NCI-H526 (cell line): ENCODE results near the gene GALNT9.
"Not testable (repeated sequence)": the region's sequence is repeated elsewhere in the genome, so short reads cannot be mapped to it uniquely, and the experiment has no call there.

ENCODE experiments used
- DNase-seq, 2 experiments: peaks; one replicate each; lab custom pipeline; 2025; lab: John Stamatoyannopoulos, UW

Gene GALNT9

DNA sequence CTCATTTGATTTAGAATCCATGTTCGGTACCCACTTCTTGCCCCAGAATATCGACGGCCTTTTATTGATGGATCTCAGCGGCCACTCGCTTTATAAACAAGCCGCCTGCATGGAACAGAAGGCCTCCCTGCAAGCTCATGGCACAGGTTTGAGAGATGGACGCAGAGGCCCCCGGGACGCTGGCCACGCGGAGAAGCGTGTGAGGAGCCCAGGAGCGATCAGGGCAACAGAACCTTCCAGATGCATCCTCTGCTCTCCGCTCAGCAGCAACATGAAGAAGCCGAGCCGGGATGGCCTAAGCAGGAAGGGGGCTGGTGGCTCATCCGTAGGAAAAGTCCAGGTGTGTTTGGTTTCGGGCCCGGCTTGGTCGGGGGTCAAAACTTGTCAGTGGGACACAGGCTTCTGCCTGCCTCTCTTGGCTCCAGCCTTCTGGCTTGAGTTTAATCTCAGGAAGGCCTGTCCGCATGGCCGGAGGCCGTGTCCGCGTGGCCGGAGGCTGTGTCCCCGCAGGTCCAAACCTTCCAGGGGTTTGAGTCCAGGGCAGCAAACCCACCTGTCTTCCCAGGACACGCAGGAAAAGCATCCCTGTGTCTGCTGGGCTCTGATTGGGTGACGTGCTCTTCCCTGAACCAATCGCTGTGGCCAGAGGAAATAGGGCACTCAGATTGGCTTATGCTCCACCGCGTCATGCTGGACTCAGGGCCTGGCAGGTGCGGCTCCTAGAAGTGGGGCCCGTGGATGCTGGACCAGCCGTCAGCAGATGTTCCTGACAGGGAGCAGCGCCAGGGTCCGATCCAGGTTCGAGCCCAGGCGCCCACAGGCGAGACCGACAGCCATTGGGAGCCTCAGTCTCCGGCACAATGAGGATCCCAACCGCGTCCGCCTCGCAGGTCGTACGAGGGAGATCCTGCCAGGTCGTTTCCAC, 65.0 kb downstream of the GALNT9 start:
- DNase-seq: no peak

DNA sequence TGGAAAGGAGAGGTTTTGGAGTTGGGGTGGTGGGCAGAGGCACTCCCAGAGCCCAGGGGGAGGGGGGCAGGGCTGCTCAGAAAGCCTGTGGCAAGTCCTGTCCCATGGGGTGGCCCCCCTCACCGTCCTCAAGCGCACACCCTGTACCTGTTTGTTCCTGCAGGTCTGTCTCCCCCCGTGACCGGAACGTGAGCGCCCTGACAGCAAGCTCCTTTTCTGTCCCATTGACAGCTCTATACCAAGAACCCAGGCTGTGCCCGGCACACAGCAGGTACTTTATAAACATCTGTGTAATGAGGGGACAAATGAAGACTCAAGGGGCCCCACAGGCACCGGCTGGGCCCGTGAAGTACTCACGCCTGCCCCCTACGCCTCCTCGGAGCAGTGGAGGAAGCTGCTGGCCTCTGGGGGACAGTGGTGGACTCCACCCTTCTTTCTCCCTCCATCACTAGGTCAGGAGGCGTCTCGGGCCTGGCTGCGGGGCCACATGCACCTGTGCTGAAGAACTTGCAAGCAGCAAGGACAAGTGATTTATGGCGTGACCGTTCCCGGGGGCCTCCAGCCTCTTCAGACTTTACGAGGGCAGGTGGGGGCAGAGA, 65.8 kb downstream of the GALNT9 start:
- no peak for DNase-seq

DNA sequence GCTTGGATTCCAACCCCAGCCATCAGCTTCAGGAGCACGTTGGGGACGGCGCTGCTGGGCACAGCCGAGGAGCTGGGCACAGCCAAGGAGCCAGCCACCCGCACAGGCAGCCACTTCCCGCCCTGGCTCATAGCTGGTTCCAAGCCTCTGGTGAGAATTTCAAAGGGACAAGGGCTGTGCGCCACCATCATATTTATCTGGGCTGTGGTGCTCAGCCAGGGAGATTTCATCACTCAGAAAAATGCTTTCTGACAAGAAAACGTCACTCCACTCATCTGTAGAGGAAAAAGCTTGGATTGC, 66.4 kb downstream of the GALNT9 start:
- DNase-seq: no peak

DNA sequence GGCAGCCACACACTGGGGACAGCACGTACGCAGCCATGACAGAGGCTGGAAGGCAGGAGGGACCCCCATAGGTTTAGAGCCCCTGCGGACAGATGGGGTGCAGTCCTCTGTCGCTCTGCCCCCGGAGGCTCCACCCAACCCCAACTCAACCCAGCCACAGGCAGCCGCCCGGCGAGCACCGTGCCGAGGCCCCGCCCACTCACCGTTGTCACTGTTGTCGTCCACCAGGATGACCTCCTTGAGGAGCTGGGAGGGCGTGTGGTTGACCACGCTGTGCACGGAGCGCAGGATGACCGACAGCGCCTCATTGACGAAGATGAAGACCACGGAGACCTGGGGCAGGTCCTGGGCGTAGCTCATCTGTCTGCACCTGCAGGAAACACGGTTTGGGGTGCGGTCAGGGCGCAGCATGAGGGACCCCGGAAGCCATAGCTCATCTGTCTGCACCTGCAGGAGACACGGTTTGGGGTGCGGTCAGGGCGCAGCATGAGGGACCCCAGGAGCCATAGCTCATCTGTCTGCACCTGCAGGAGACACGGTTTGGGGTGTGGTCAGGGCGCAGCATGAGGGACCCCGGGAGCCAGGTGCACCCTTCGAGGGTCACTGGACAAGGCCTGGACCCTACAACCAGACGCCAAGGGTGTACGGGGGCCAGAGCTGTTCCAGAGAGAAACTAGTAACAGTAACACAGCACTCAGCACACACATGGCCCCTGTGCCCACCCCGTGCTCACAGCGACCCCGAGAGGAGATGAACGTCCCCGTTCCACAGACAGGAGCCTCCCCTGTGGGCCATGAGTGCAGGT, 66.9 kb downstream of the GALNT9 start:
- no peak for DNase-seq

DNA sequence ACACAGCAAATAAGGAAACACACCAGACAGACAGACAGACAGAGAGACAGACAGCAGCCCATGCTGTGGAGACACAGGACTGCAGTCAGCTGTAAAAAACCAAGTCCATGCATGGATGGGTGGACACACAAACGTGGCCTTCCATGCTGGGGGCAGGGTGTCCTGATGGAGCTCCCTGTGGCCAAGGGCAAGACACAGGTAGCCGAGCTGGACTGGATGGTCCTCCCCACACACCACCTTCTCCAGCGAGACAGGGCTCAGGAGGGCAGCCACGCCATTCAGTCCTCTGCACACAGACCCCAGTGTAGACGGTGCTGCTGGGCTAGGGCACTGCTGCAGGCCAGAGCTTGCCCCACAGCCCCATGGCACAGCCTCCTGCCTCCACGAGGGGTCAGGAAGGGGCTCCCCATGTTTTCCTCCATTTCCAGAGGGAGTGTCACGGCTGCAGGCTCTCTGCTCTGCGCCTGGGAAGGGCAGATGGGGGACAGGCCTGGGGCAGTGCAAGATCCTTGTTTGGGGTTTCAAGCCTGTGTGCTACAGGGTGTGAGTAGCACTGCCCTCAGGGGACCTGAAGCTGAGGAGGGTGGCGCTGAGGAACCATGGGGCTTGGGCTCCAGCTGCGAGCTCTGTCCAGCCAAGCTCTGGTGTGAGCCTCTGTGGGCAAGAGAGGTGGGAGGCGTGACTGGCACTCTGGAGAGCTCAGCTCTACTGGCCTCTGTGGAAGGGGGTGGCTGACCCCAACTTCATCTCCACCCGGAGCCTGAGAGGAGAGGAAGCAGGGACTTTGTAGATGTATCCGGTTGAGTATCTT, 67.9 kb downstream of the GALNT9 start:
- DNase-seq: no peak

DNA sequence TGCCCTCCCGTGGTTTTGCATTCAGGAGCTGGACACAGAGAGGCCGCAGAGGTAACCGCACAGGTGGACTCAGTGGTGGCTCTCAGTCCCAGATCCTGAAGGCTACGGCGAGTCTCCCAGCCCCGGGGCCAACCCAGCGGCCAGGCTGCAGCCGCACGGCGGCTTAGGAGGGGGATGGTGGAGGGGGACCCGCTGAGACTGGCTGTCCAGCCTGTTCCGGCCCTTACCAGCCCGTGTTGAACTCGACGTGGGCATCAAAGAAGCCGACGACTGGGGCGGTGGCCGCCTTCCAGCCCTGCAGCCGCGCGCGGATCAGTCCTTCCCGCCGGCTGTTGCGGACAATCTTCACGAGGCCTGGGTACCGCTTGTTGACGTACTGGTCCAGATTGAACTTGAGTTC, 68.7 kb downstream of the GALNT9 start:
- no peak for DNase-seq

DNA sequence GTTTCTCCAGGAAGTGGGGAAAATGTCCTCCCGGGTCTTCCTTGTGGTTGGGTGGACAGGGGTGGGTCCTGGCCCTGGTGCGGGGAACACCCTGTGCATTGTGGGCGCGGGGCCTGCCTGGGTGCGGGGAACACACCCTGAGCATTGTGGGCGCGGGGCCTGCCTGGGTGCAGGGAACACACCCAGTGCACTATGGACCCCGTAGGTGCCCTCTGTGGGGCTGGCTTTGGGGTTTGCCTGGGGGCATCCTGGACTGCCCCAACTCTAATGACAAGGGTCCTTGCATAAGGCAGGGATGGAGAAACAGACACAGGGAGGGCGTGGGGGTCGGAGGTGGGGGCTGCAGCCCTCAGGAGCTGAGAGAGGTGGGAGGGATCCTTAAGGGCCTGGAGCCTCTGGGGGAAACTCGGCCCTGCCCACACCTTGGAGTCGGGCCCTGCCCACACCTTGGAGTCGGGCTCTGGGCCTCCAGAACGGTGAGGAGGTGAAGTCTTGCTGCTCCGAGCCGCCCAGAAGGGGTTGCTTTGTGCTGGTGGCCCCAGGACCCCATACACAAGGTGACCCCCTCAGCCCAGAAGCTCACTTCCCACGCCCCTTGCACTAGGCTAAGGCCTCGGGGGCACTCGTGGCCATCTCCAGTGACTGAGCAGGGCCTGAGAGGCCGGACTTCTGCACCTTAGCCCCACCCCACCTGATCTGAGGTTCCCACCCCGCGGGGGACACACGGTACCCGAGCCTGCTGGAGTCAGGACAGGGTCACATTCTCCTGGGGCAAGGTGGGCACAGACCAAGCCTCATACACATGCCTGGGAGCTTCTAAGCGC, 69.3 kb downstream of the GALNT9 start:
- no peak for DNase-seq

DNA sequence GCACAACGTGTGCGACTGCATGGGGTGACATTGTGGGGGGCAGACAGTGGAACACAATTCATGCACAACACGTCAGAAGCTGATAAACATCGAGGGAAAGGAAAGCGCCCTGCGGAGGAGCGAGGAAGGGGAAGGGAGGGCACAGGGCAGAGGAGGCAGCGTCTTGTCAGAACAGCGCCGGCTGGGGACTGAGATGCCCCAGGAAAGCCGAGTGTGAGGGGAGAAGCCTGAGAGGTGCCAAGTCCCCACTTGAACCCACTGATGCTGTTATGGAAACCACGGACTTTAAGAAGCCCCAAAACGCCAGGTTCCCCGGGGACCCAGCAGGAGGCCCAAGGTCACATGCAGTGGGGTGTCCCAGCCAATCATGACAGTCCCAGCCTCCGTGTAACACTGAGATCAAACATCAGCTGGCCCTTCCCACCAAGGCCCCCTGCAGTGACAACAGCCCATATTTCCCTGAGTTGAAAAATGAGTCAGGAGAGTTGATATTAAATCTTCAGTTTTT, 70.0 kb downstream of the GALNT9 start:
- DNase-seq: no peak

DNA sequence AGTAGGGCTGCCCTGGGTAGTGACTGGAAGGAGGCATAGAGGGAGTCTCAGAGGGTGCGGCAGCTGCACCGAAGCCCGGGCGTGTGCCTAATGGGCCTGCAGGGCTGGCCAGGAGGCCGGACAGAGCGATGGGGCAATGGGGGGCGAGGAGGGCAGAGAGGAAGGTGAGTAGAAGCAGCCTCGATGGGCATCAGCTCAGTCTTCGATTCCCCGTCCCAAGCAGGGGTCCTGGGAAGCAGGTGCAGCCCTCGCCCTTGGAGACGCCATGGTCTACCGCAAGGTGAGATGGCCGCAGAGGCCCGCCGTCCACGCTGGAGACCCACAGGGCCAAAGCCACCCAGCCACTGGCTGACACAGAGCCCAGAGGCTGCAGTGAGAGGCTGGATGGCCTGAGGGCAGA, 70.8 kb downstream of the GALNT9 start:
- DNase-seq: no peak

DNA sequence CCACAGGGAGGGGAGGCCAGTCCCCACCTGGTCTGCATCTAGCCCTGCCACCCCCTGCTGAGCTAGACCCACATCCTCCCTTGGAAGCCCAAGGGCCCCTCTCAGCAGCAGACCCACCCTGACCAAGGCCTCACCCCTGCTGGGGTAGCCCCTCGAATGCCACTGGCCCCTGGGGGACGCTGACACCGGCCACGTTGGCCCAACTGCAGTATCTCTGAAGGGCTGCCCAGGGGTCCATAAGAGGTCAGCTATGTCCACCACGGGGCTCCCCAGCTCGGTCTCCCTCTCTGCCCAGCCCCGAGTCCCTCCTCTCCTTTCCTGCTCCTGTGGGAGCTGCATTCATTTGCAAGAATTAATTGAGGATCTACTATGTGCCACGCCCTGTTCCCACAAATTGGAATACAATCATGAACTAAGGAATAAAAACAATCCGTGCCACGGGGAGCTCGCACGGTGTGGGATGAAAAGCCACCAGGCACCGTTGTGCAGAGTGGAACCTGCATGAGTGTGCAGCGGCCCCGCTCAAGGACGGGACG, 71.4 kb downstream of the GALNT9 start:
- no peak for DNase-seq

DNA sequence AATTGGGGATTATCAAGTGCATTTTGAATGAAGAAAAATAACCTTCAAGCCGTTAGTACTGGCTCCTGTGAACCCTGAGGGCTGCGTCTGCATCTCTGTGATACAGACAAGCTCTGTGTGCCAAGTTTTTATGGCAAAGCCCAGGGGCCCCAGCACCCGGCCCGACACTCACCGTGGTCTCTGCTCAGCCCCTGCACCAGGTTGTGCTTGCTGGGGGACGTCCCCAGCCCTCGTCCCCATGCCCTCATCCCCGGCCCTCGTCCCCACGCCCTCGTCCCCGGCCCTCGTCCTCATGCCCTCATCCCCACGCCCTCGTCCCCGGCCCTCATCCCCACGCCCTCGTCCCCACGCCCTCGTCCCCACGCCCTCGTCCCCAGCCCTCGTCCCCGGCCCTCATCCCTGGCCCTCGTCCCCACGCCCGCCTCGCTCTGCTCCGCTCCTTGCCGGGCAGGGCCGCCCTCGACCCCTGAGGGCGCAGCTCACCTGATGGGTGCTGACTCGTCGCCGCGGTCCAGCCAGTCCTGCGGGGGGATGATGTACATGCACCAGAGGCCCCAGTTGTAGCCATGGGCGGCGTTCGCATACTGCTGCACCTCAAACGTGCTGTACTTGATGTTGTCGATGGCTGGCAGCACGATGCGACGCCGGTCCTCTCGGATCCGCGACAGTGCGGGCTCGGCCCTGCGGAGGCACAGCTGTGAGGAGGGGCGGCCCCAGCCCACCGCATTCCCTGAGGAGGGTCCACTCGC, 72.0 kb downstream of the GALNT9 start:
- no peak for DNase-seq

DNA sequence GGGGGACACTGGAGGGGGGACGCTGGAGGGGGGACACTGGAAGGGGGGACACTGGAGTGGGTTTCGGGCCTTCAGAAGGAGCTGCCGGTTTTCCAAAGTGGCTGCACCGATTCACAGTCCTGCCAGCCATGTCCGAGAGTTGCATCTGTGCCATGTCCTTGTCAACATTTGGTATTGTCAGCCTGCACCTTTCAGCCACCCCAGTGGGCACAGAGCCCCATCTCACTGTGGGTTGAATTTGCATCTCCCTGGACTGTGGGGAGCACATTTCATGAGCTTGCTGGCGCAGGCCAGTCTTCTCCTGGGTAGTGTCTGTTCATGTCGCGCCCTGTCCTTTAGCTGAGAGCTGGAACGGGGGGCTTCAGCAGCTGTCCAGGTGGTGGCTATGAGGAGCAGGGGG, 72.7 kb downstream of the GALNT9 start:
- no peak for DNase-seq

DNA sequence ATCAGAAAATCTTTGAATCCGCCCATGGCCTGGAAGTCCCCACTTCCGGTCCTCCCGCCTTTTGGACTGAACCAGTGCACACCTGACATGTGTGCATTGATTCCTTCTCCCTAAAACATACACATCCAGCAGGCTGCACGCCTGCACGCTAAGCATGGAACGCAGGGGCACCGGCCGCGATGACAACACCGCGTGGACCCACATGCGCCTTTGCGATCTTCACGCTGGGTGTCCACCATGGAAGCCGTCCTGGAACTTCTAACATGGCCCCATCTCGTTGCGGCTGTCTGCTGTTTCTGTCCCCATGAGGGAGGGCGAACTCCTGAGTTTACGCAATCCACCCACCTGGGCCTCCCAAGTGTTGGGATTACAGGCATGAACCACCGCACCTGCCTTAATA, 73.7 kb downstream of the GALNT9 start:
- DNase-seq: no peak

DNA sequence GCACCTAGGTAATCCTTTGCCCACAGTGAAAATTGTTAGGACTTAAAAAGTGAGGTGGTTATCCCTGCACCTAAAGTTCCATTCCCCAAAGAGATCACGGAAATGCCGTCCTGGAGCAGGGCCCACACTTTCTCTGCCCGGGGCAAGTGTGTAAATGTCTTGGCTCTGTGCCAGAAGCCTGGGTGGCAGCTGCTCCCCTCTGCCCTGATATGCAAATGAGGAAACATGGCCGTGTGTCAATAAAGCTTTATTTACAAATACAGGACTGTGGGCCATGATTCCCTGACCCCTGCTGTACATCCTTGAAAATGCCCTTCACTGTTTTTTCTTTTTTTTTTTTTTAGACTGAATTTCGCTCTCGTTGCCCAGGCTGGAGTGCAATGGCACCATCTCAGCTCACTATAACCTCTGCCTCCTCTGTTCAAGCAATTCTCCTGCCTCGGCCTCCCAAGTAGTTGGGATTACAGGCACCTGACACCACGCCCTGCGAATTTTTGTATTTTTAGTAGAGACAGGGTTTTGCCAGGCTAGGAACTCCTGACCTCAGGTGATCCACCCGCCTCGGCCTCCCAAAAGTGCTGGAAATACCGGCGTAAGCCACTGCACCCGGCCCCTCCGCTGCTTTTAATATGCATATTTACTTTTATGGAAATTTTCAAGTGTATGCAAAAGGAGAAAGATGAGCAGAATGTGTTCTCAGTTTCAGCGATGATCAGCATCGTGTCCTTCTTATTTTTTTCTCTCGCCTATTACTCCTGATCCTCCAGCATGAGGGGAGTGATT, 75.5 kb downstream of the GALNT9 start:
- DNase-seq: peak; percentile 36 to 82

DNA sequence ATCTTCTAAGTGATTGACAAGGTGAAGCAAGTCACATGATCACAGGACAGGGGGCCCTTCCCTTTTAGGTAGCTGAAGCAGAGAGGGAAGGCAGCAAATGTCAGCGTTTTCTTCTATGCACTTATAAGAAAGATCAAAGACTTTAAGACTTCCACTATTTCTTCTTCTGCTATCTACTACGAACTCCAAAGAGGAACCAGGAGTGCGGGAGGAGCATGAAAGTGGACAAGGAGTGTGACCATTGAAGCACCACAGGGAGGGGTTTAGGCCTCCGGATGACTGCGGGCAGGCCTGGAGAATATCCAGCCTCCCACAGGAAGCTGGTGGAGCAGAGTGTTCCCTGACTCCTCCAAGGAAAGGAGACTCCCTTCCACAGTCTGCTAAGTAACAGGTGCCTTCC, 76.4 kb downstream of the GALNT9 start:
- DNase-seq: not testable (repeated sequence)

DNA sequence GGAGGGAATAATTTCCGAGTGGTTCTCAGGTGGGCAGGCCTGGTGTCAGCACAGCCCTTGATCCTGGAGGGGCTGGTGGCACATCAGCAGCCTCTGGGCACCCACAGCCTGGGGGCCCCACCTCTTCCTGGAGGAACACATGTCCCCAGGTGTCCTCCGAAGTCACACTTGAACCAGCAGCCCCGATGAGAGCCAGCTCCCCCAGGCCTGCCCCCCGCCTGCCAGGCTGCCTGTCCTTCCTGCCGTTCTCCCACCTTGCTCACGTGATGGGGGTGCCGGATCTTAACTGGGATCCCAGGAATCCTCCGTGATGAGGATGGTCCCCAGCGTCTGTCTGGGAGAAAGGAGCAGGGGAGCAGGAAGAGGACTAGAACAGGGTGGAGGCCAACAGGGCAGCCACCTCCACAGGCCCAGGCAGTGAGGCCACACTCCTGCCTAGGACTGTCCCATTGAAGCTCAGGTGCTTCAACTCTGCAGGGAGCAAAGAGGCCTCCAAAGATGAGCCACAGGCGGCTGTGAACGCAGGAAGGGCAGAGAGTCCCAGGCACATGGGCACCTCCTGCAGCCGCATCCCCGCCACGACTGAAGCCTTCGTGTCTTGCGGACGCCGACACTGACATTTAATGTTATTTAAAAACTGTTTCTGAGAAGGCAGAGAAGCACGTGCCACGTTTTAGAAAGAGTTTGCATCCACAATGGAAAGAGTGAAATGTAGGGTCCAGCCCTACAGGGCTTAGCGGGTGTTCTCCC, 77.5 kb downstream of the GALNT9 start:
- DNase-seq: no peak

DNA sequence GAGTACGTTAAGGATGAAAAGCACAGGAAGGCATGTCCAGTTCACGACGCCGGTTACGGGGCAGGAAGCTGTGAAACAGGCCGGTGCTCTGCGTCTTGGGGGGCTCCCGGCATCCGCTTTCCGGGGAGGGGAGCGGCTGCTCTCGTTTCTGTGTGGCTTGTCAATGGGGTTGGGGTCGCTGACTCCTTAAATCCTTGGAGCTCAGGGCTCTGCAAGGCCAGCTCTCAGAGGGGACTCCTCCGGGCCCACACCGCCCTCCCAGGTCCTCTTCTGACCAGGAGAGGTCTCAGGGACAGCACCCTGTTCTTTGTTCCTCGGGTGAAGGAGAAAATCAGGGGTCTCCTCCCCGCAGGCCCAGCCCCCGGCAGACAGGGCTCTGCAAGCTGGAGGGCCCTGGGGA, 78.1 kb downstream of the GALNT9 start:
- DNase-seq: no peak

DNA sequence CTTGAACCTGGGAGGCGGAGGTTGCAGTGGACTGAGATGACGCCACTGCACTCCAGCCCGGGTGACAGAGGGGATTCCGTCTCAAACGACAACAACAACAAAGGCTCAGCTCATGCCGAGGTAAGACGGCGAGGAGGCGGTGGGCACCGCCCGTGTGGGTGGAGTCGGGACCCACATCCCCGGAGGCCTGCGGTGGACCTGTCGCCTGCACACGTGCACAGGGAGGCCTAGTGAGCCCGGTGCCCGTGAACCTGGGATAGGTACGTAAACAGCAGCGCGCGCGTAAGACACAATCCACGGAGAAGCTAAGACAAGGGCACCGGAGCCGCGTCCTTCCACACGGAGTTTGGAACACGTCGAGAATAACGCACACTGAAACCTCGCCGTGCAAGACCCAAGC, 78.7 kb downstream of the GALNT9 start:
- DNase-seq: no peak
